NCI-H1930 (cell line): ENCODE results near the gene STN1.

ENCODE experiments used
- DNase-seq, 2 experiments: peaks; one replicate each; lab custom pipeline; 2025; lab: John Stamatoyannopoulos, UW

Gene STN1

DNA sequence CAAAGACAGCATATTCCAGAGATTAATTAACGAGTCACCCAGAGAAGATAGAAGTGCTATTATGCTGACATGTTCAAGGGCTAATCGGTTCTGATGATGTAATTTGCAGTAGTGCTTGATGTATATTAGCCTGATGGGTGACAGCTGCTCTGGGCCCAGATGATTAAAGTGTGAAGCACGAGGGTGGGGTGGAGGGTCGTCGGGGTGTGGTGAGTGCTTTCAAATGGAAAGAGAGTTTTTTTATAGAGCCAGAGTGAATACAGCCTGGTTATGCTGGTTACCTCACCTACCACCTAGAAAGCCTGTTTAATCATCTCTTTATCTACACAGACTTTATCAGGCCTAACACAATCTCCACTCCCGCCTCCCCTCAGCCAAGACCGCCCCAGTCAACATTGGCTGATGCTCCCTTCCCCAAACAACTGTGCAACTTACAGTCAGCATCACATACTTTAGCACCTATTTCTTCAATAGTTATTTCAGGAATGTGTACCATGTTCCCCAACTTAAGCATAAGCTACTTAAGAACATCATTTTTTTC is 11.5 kb upstream of the STN1 start:
- no peak for DNase-seq

DNA sequence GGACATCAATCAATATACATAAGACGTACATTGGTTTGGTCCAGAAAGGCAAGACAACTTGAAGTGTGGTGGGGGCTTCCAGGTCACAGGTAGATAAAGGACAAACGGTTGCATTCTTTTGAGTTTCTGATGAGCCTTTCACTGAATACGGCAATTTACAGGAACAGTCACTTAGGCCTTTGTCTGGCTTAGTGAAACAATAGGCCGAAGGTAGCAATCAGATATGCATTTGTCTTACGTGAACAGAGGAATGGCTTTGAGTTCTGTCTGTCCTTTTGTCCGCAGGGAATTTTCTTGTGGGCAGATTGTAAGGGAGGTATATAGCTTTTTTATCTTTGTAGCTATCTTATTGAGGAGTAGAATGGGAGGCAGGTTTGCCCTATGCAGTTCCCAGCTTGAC is 10.8 kb upstream of the STN1 start:
- no peak for DNase-seq

- DNase-seq, result no peak
These were observed 8.8 kb upstream of the STN1 start for GRCh38 chr10:103926722-103927319.

GRCh38 chr10:103925591-103925990 is 7.6 kb upstream of the STN1 start:
- no peak for DNase-seq

DNA sequence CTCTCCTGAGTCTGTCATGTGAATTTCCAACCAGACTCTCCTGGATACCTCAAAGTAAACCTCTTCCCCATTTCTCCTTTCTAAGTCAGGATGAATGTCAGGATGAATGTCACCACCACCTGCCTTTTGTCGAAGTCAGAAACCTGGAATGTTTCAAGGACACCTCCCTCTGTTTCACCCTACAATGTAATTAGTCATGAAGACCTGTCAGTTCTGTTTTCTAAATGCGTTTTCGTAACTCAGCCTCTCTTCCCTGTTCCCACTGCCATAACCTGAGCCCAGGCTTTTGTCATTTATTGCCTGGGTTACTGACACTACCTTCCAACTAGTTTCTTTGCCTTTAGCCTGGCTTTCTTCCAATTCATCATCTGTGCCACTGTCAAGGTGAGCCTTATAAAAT is 5.5 kb upstream of the STN1 start:
- no peak for DNase-seq

DNA sequence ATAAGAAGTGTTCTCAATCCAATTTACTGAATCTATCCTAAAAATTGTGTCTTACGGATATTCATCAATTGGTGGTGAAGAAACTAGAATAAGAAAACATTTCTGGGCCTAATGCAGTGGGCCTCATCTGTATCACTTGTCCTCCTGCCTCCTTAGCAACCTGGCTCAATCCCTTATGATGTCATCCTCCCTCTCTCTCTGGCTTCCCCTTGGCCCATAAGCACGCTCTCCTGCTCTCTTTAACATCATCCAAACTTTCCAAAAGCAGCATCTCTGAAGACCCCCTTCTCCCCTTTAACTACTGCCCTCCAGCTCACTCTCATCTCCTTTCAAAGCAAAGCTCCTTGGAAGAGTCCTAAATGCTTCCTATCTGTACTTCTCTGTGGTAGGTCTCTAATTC is 4.7 kb upstream of the STN1 start:
- no peak for DNase-seq

DNA sequence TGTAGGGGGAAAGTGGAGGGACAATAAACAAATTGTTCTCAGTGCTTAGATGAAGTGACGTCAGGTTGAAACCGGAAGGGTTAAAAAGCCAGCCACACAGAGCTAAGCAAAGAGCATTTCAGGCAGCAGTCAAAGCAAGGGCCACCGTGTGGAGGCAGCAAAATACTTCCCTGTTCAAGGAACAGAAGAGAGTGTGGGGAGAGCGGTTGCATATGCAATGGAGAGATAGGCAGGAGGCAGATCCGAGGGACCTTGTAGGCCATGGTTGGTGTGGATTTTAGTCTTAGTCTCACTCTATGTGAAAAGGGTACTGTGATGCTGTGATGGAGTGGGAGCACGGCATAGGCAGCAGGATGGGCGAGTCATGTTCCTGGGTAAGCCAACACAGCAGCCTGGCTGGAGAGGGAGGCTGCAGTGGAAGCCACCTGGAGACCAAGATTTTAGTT is 3.8 kb upstream of the STN1 start:
- no peak for DNase-seq

DNA sequence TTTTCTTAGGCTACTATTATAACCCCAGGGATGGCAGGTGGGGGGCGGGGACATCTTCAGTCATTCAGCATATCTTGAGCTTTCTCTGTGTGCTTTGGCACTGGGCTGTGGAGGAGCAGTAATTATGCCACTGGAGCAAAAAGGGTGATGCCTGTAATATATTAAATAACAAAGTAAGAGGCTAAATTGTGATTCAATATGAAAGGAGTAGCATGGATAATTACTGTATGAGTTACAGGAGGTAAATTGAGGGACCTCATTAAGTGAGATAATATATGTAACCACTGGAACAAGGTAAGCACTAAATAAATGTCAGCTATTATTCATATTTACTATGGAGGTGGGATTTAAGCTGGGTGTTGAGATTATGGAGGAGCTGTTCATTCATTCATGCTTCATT is 3.3 kb upstream of the STN1 start:
- no peak for DNase-seq

GRCh38 chr10:103919648-103920025 is 1.7 kb upstream of the STN1 start:
- DNase-seq, result no peak

DNA sequence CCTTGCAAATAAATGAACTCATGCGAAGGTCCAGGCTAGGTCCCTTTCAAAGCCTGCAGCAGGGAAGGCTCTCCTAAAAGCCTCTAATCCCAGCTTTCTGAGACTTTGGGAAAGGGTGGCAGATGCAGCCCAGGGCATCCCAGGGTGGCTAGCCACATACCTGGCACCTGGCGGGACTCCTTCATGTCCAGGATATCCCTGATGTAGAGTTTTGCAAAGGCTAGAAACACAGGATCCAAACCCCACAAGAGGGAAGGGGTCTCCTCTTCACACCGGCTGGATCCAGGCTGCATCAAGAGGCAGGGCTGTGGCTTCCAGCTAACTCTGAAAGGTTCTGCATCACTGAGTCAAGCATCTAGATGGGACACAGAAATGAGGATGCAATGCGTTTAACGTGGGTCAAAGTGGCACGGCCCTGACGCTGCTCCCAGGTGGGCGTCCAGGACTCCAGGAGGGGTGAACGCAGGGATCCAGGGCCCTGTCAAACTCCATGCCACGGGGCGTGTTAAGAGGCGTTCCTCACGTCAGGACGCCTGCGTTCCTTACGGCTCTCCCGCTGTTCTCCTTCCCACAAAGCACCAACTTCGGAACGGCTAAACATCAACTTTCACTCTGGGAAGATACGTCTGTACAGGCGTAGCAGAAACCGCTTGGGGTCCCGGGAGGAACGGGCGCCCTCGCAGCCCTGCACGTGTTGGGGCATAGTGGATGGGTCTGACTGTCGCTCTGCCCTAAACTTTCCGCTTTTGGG is 507 bp downstream of the STN1 start:
- no peak for DNase-seq

DNA sequence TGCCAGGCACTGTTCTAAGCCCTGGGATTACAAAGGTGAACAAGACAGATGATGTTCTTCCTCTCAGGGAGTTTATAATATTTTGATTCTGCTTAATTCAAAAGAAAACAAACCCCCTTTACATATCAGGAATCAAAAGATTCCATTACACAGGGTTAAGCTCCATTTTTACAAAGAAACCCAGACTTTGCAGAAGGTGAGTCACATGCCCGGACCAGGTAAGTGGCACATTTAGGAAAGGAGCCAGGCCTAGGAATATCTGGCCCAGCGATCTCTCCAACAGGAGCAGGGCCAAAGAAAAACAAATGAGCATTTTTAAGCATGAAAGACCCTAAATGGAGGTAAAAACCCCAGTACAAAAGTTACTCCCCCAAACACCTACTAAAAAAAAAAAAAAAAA is 1.1 kb downstream of the STN1 start:
- DNase-seq, result no peak

DNA sequence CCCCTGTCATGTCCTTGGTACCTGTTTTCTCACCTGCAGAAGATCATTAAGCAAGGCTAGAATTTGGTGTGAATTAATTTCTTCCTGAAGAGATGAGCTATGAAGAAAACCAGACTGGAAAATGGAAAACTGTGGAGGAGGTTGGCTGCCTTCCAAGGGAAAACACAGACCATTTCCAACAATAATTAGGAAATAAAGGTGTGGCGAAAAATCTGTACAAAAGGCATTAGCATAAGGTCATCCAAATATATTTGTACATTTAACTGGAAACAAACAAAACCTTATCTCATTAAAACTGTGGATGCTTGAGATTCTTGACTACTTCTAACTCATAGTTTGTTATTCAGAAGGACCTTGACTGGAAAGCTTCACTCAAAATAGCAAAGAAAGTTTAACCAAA is 1.7 kb downstream of the STN1 start:
- no peak for DNase-seq

GRCh38 chr10:103915796-103916195 is 2.2 kb downstream of the STN1 start:
- no peak for DNase-seq

DNA sequence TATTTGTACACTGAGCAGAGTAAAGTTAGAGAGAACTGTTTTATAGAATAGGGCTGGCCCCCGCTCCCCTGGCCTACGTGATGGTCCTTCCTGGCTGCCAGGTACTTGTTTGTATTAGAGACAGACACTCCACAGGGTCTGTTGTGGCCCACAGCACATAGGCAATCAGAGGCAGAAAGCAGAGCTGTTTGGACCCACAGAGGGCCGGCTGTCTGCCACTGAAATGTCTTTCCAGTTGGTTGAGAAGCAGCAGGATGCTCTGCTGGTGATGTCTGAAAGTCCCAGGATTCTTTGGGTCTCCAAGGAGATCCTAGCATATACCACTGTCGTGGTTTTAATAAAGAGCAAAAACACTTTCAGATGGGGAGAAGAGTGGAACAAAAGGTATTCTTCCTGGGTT is 5.2 kb downstream of the STN1 start:
- DNase-seq, result no peak

- DNase-seq, result no peak
These were observed 6.9 kb downstream of the STN1 start for GRCh38 chr10:103911021-103911459.

- no peak for DNase-seq
These were observed 7.5 kb downstream of the STN1 start for GRCh38 chr10:103910442-103911012.

GRCh38 chr10:103905441-103905840 is 12.5 kb downstream of the STN1 start:
- no peak for DNase-seq

GRCh38 chr10:103901299-103901698 is 16.7 kb downstream of the STN1 start:
- DNase-seq, result no peak

GRCh38 chr10:103899312-103899711 is 18.7 kb downstream of the STN1 start:
- DNase-seq, result no peak

- no peak for DNase-seq
These were observed 20.7 kb downstream of the STN1 start for GRCh38 chr10:103897241-103897774.

- no peak for DNase-seq
These were observed 21.8 kb downstream of the STN1 start for GRCh38 chr10:103896225-103896624.

DNA sequence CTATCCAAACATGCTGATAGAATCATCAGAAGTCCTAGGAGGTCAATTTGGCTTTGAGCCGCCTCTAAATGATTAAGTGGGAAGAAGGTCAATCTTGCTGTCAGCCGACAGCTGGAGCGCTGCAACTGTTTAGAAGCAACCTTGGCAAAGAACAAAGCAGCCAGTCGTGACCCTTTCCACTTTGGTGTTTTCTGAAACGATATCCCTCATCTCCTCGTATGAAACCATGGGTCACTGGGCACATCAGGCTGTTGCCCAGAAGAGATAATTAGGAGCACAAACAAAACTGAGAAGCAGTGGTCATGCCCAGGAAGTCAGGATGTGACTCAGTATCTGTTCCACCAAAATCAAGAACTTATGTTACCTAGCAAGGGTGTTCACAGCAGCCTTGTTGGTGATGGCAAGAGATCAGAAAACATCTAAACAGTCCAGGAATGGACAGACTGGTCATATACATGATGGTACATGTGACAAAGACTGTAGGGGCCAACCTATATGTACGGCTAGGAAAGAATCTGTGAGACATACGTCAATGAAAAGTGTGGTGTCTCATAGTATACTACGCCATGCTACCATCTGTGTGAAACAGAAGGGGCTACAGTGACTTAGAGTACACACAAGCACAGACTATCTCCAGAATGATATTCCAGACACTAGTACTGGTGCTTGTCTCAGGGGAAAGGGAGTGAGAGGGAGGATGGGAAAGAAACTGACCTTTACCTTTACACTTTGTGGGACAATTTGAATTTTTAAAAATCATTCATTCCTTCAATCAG is 22.4 kb downstream of the STN1 start:
- DNase-seq, result no peak
